ENCODE measurements around the gene ZBTB40.

- TF ChIP-seq CTCF (IDR thresholded peaks at IDR 0.05; ENCODE audit: insufficient read depth, low read depth, low read length) (no peak), EZH2 (IDR thresholded peaks at IDR 0.05; ENCODE audit: insufficient read depth, low read length) (no peak)
Measured at GRCh38 chr1:22536506-22536905, 84.9 kb downstream of the ZBTB40 start.

All from astrocyte (in vitro differentiated cells and primary cell).